Transverse colon (tissue), 4 donors: ENCODE measurements around the gene TTC23. TPM values are rescaled to one million over a fixed set of nuclear protein-coding genes. Genes with fewer than 3 reads are reported as not detected.

Source experiments
- DNase-seq: peaks from one replicate; pipeline ENCODE4 v3.0.0-alpha.2; 2019
- H3K27ac ChIP-seq, 4 donors: fragments of 200-600 bp; sonication (generic); 2 replicates each; pipeline ENCODE4 v1.5.1; 2016 to 2018; ENCODE audit warnings: inconsistent platforms in 4 of 4
- H3K27me3 ChIP-seq: fragments of 200-600 bp; sonication (generic); 2 replicates; pipeline ENCODE4 v1.5.1; 2017; ENCODE audit warnings: inconsistent platforms
- H3K36me3 ChIP-seq, 4 donors: fragments of 200-600 bp; sonication (generic); 2 replicates each; pipeline ENCODE4 v1.5.1; 2017 to 2019; ENCODE audit warnings: inconsistent platforms in 4 of 4
- H3K4me1 ChIP-seq, 4 donors: fragments of 200-600 bp; sonication (generic); 2 replicates each; pipeline ENCODE4 v1.5.1; 2017 to 2020; ENCODE audit warnings: inconsistent platforms in 4 of 4
- H3K4me3 ChIP-seq, 4 donors: fragments of 200-600 bp; sonication (generic); 1 replicate in 1 of 4; 2 replicates in 3 of 4; pipeline versions ENCODE4 v1.5.1 to v1.6.1; 2017 to 2019; ENCODE audit warnings: inconsistent platforms in 4 of 4
- H3K9me3 ChIP-seq, 2 donors: fragments of 200-600 bp; sonication (generic); 2 replicates each; pipeline ENCODE4 v1.5.1; 2017 to 2019; ENCODE audit warnings: inconsistent platforms in 2 of 2
- CTCF ChIP-seq, 5 experiments: fragments of 200-600 bp in 3 of 5; fragments of 450-650 bp in 2 of 5; sonication (generic) in 3 of 5; IDR thresholded peaks; 1 replicate in 2 of 5; 2 replicates in 3 of 5; pipeline ENCODE4 v1.5.1; 2016 to 2017; ENCODE audit warnings: antibody characterized with exemption in 5 of 5, inconsistent platforms in 3 of 5, mild to moderate bottlenecking in 2 of 5, moderate library complexity in 1 of 5
- EP300 ChIP-seq: sonication (generic); formaldehyde crosslinking; IDR thresholded peaks from one replicate; pipeline ENCODE4 v1.6.1; 2017; ENCODE audit warnings: antibody characterized with exemption, low read depth
- POLR2A ChIP-seq: fragments of 450-650 bp; IDR thresholded peaks from one replicate; pipeline ENCODE4 v1.6.1; 2016; ENCODE audit warnings: antibody characterized with exemption, mild to moderate bottlenecking, moderate library complexity
- POLR2AphosphoS5 ChIP-seq, 3 donors: sonication (generic); formaldehyde crosslinking; IDR thresholded peaks; one replicate each; pipeline ENCODE4 v1.6.1; 2016; ENCODE audit warnings: antibody characterized with exemption in 3 of 3
- WGBS, 2 donors: methylation state at CpG; one replicate each; pipeline ENCODE4 v1.1.5; 2018; ENCODE audit warnings: low coverage in 1 of 2; 5-methylcytosine and 5-hydroxymethylcytosine counted together
- in situ Hi-C, 4 donors: fragments of 200-750 bp; cut with MboI; loops; one replicate each; pipeline versions ENCODE4 v1.15.0 to v1.15.1; 2017; ENCODE audit warnings: low sequenced_read_pairs in 3 of 4, low pct_ligation_motif_present in 1 of 4, low pct_unique_long_range_greater_than_20kb in 1 of 4
- intact Hi-C: fragments of 100-400 bp; cut with DNase I; formaldehyde crosslinking; loops from one replicate; pipeline ENCODE4 v1.15.1; 2023; ENCODE audit warnings: low total_unique reads
- total RNA-seq, 4 donors: library from RNA; depleted of rRNA; stranded (reverse); fragments of >200 nt; gene quantifications; one replicate each; pipeline ENCODE4 v1.1.0, GENCODE V29; 2016

The TTC23 gene
- total RNA-seq, 4 donors from 2014 or later: 7.8 to 23.5 (median 12.5) TPM

GRCh38 chr15:99124641-99125040, 124.7 kb downstream of the TTC23 start:
- no peak for DNase-seq
- TF ChIP-seq CTCF (IDR thresholded peaks at IDR 0.05): no peak
- TF ChIP-seq POLR2A: no peak
- no peak for TF ChIP-seq POLR2AphosphoS5 (IDR thresholded peaks at IDR 0.05)
- TF ChIP-seq EP300: no peak
- in situ Hi-C loops: no loop called here
- Histone ChIP-seq H3K4me1 (peaks cover 13 to 39% (median 23%) of the 10 kb centered on the region in 4 donors), H3K27ac (peak overlapping the region; percentile 84 to 92 (median 90)), H3K9me3 (no peaks in the 10 kb centered on the region), H3K36me3 (peaks cover 0 to 4% (median 0%) of the 10 kb centered on the region in 4 donors), H3K27me3 (no peaks in the 10 kb centered on the region), H3K4me3 (no peak overlapping the region)
- 79% methylated on average over 8 of the region's 8 CpGs; no CpG with 5 or more reads in 1 of the 2 donors for WGBS, 2 donors
- intact Hi-C loops: no loop called here

GRCh38 chr15:99123713-99124451, 125.5 kb downstream of the TTC23 start:
- WGBS, 2 donors: 24% methylated on average over 20 of the region's 20 CpGs; no CpG with 5 or more reads in 1 of the 2 donors
- Histone ChIP-seq H3K27me3 (no peaks in the 10 kb centered on the region), H3K9me3 (no peaks in the 10 kb centered on the region), H3K4me3 (peak overlapping the region in 2 of 4 donors; percentile 14 to 16), H3K36me3 (peaks cover 0 to 4% (median 0%) of the 10 kb centered on the region in 4 donors), H3K4me1 (peaks cover 13 to 39% (median 23%) of the 10 kb centered on the region in 4 donors), H3K27ac (peak overlapping the region; percentile 84 to 92 (median 90))
- peak; percentile 77 for DNase-seq
- in situ Hi-C loops (no loop called here), intact Hi-C loops (no loop called here)
- TF ChIP-seq EP300: peak; percentile 60
- TF ChIP-seq POLR2AphosphoS5 (IDR thresholded peaks at IDR 0.05): peak; percentile 37 to 71 (median 67)
- TF ChIP-seq CTCF (IDR thresholded peaks at IDR 0.05): no peak

- intact Hi-C loops (no loop called here), in situ Hi-C loops (no loop called here)
- TF ChIP-seq POLR2AphosphoS5 (IDR thresholded peaks at IDR 0.05): no peak
- no peak for TF ChIP-seq EP300
- no peak for TF ChIP-seq POLR2A
- no peak for TF ChIP-seq CTCF (IDR thresholded peaks at IDR 0.05)
- H3K9me3 ChIP-seq: no peaks in the 10 kb centered on the region
- H3K4me1 ChIP-seq: peaks cover 13 to 44% (median 24%) of the 10 kb centered on the region in 4 donors
- H3K4me3 ChIP-seq: peak overlapping the region in 2 of 4 donors; percentile 14 to 16
- WGBS, 2 donors: 47 to 61% methylated on average over 3 to 22 of the region's 22 CpGs
- H3K27me3 ChIP-seq: no peaks in the 10 kb centered on the region
- peaks cover 0 to 4% (median 0%) of the 10 kb centered on the region in 4 donors for H3K36me3 ChIP-seq
- H3K27ac ChIP-seq: peak overlapping the region; percentile 84 to 92 (median 90)
- DNase-seq: no peak
These were observed 126.3 kb downstream of the TTC23 start for GRCh38 chr15:99122831-99123712.
